ENCODE data around the gene MRPL45. TPM values are rescaled to one million over a fixed set of nuclear protein-coding genes. Genes with fewer than 3 reads are reported as not detected.

The MRPL45 gene
- total and polyA plus RNA-seq, 2 experiments from 2014 or later = 42.6 to 63.9 TPM

- peaks cover 20% of the 10 kb centered on the region for H3K36me3 ChIP-seq (ENCODE audit: insufficient read depth)
- H3K36me3 Mint-ChIP-seq (ENCODE audit: low read depth) = peaks cover 63% of the 10 kb centered on the region
- no peak overlapping the region for H3K4me2 ChIP-seq
Measured at GRCh38 chr17:38369124-38369886, 72.3 kb downstream of the MRPL45 start.

More at GRCh38 chr17:38369124-38369886, 72.3 kb downstream of the MRPL45 start:
- no peak overlapping the region for H3K4me3 ChIP-seq
- ATAC-seq = no peak
- no peaks in the 10 kb centered on the region for H3K4me1 ChIP-seq (ENCODE audit: insufficient read depth)
- DNase-seq (ENCODE audit: low spot score) = no peak
- Mint-ChIP-seq H3K27me3 (ENCODE audit: insufficient read depth, low read depth, poor library complexity) (no peaks in the 10 kb centered on the region), H3K27ac (no peak overlapping the region), H3K9me3 (no peaks in the 10 kb centered on the region), H3K4me1 (0 out of 3 replicates have a peak, but pooled peaks cover 3% of the 10 kb centered on the region), H3K4me3 (no peak overlapping the region)
- H3F3A ChIP-seq (replicated peaks; ENCODE audit: low read depth) = no peaks in the 10 kb centered on the region
- no peak overlapping the region for H3K27ac ChIP-seq (ENCODE audit: low read depth)
- no peak overlapping the region for H2AFZ ChIP-seq
- no peaks in the 10 kb centered on the region for H3K27me3 ChIP-seq (ENCODE audit: insufficient read depth)
- H3K9me2 ChIP-seq (ENCODE audit: insufficient read depth) = no peaks in the 10 kb centered on the region
- H4K20me1 ChIP-seq (replicated peaks; ENCODE audit: insufficient read depth) = peaks cover 7% of the 10 kb centered on the region; the same call in 1 of the 2 replicates
- no peaks in the 10 kb centered on the region for H3K79me2 ChIP-seq (replicated peaks; ENCODE audit: insufficient read depth)
- no peak for TF ChIP-seq ZNF331 (CRISPR knock-in tag; IDR thresholded peaks at IDR 0.05; ENCODE audit: low read depth)
- no peak for TF ChIP-seq JUNB (IDR thresholded peaks at IDR 0.05; ENCODE audit: unreplicated experiment)
- no peak for TF ChIP-seq CREB1 (CRISPR knock-in tag; IDR thresholded peaks at IDR 0.05; ENCODE audit: low read depth)
- no peak for TF ChIP-seq CTCF (conservative IDR thresholded peaks at IDR 0.05; ENCODE audit: low read depth in 2 of 2)
- no peak for TF ChIP-seq EZH2phosphoT487 (IDR thresholded peaks at IDR 0.05; ENCODE audit: unreplicated experiment)
- no peak for TF ChIP-seq ZNF114 (CRISPR knock-in tag; IDR thresholded peaks at IDR 0.05)
- no peak for TF ChIP-seq ZNF462 (CRISPR knock-in tag; IDR thresholded peaks at IDR 0.05)
- no peak for TF ChIP-seq EZH2 (IDR thresholded peaks at IDR 0.05; ENCODE audit: low read depth, unreplicated experiment)
- no peak for TF ChIP-seq ETS1 (IDR thresholded peaks at IDR 0.05)
- no peak for TF ChIP-seq STAT1 (IDR thresholded peaks at IDR 0.05; ENCODE audit: unreplicated experiment)
- no peak for TF ChIP-seq REST (IDR thresholded peaks at IDR 0.05; ENCODE audit: unreplicated experiment)
- TF ChIP-seq POLR2AphosphoS5 (IDR thresholded peaks at IDR 0.05; ENCODE audit: low read depth) = no peak
- TF ChIP-seq NANOG (IDR thresholded peaks at IDR 0.05; ENCODE audit: borderline replicate concordance) = no peak

Data from GM23338 (cell line).